ENCODE data around the gene CSNK1D.

Gene CSNK1D

GRCh38 chr17:82227629-82228277, 45.7 kb downstream of the CSNK1D start:
- DNase-seq (ENCODE audit: low spot score) = no peak

GRCh38 chr17:82226809-82227628, 46.5 kb downstream of the CSNK1D start:
- DNase-seq (ENCODE audit: low spot score) = no peak

- DNase-seq (ENCODE audit: low spot score) = no peak
These were observed 47.2 kb downstream of the CSNK1D start for GRCh38 chr17:82226146-82226808.

DNA sequence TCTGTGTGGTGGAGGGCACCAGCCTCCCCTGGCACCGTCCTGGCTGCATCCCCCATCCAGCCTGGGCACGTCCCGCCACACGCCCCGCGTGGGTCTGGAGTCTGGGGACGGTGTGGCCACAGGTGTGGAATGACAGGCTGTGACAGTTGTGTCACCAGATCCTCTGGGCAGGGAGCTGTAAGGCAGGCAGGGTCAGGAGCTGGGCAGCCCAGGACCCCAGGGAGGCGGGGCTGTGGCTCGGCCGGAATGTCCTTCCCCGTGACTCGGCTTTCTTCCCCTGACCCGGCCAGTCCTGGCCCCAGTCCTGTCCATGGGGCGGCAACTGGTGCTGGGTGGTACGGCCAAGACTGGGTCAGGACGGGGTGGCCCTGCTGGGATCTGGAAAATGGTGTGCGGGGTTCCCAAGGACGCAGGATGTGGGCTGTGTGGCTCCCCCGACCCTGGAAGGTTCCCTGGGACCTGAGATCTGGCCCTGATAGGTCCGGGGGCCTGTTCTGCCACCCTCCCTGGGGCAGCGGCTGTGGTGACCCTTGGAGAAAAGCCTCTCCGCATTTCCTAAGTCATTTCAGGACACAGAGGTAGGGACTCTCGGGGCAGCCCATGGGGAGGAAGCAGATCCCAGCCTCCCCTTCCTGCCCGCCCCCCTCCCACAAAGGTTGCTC, 48.0 kb downstream of the CSNK1D start:
- no peak for DNase-seq (ENCODE audit: low spot score)

- DNase-seq (ENCODE audit: low spot score) = no peak
These were observed 48.8 kb downstream of the CSNK1D start for GRCh38 chr17:82224666-82225065.

GRCh38 chr17:82223517-82223916, 50.0 kb downstream of the CSNK1D start:
- DNase-seq (ENCODE audit: low spot score) = no peak

DNA sequence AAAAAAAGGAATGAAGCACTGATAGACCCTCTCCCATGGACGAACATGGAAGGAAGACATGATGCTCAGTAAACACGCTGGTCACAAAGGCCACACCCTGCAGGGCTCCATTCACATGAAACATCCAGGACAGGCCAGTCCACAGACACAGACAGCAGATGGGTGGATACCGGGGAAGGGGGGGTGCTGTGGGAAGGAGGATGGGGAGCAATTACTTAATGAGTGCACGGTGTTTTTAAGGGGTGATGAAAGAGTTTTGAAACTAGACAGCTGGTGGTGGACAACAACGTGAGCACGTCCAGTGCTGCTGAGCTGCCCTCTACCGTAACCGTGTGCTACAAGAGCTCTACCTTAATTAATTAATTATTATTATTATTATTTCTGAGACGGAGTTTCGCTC, 50.7 kb downstream of the CSNK1D start:
- DNase-seq (ENCODE audit: low spot score) = no peak

- DNase-seq (ENCODE audit: low spot score) = no peak
These were observed 52.1 kb downstream of the CSNK1D start for GRCh38 chr17:82221341-82221902.

DNA sequence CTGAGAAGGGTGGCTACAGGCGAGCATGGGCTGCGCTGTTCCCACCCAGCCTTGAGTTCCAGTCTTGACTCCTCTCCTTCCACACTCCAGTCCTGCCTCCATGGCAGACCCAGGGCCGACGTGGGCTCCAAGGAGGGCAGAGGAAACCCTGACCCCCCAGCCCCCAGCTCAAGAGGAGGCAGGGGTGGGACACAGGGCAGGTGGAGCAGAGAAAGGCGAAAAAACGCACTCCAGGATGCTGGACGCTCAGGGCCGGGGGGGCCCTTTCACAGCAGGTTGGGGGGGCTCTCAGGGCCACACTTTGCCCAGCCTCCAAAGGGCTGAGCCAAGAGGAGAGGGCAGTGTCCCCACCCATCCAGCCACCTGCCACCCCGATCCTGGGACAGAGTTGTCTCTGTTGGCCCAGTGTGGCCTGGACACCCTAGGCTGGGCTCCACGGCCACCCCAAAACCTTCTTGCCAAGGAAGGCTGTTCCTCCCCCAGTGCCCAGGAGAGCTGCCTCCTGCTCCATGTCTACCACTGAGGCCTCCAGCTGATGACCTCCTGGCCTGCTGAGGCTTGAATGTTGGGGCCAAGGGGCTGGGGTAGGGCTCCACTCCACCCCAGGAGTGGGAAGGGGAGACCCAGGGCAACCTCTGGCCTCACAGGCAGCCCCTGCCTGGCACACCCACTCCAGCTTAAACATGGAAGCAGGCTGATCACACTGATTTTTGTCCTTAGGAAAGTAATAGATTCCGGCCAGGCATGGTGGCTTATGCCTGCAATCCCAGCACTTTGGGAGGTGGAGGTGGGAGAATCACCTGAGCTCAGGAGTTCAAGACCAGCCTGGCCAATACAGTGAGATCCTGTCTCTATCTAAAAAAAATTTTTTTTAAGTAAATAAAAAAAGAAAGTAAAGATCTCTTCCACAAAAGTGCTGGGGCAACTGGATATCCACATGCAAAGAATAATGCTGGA, 53.5 kb downstream of the CSNK1D start:
- DNase-seq (ENCODE audit: low spot score) = no peak

DNA sequence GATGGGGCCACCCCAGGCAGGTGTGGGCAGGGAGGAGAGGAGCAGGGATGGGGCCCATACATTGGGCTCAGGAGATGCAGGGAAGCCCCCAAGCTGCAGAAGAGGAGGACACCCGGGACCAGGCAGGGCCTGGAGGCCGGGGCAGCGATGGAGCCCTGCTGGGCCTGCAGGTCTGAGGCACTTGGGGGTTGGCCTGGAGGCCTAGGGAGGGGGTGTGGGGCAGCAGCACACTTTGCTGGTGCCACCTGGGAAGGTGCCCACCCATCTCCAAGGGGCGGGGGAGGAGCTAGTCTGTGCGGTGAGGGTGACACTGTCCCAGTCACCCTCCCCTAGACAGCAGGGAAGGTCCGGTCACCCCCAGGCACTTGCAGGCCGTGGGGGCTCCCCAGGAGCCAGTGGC, 54.4 kb downstream of the CSNK1D start:
- no peak for DNase-seq (ENCODE audit: low spot score)

DNA sequence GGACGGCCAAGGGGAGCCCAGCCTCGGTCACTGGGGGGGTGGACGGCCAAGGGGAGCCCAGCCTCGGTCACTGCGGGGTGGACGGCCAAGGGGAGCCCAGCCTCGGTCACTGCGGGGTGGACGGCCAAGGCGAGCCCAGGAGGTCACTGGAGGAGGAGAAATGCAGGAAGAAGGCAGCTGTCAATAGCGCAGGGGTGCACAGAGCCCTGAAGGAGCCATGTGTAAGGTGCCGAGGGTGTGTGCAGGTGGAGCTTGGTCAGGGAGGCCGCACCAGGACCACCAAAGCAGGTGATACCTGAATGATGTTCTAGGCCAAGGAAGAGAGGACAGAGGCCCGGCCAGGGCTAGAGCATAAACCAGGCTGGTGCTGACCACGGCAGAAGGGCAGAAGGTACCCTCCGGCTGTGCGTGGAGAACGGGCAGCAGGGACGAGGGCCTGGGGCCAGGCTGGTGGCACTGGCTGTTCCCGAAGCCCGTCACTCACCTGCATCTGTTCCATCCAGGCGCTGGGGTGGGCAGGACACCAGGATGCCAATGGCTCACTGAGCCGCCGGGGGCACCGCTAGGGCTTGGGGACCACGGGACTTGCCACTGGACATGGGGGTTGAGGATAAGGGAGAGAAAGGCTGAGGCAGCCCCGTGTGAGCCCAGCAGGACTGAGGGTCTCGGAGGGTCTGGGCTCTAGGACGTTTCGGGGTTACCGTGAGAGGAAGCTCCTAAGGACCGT, 55.0 kb downstream of the CSNK1D start:
- DNase-seq (ENCODE audit: low spot score) = no peak

DNA sequence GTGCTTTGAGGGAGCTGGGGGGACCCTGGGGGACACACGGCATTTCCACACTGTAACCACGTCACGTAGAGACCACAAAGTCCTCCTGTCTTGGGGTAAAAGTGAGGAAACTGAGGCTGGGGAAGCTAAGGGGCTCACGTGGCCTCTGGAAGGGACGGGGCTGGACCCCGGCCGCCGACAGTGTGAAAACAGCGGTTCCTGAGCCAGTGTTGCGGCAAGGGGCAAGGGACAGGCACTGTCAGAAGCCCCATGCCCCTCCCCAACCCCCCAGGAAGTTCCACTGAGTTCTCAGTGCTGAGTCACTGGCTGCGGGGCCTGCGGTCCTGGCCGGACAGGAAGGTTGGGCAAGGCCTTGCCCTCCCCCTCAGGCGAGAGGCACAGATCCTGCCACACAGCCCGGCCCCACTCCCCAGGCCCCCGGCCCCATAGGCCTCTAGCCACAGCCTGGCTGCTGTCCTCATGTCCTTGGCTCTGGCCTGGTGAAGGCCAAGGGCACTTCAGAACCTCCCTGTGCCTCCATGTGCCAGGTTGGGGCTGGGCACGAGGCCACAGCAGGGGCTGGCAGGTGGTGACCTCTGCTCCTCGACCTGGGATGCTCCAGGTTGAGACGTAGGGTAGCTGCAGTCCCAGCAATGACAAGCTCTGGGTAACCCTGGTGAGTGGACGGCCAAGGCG, 55.8 kb downstream of the CSNK1D start:
- DNase-seq (ENCODE audit: low spot score) = no peak

DNA sequence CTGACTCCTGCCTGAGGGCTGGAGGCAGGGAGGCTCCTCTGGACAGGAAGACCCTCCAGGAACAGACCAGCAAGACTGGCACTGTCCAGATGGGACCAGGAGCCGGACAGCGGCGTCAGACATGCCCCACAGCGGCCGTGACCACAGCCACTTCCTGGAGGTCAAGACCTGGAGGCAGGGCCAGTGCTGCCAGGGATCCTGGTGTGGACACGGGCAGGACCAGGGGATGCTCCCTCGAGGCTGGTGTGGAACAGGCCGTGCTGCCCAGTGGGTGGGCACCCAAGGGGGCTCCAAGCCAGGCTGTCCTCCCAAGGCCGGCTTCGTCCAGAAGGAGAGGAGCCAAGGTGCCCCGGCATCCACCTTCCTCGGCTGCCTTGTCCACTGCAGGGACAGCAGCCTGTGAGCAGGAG, 56.4 kb downstream of the CSNK1D start:
- DNase-seq (ENCODE audit: low spot score) = no peak

- DNase-seq (ENCODE audit: low spot score) = peak; percentile 45
These were observed 57.0 kb downstream of the CSNK1D start for GRCh38 chr17:82216301-82217119.

GRCh38 chr17:82215972-82216300, 57.6 kb downstream of the CSNK1D start:
- DNase-seq (ENCODE audit: low spot score) = no peak

DNA sequence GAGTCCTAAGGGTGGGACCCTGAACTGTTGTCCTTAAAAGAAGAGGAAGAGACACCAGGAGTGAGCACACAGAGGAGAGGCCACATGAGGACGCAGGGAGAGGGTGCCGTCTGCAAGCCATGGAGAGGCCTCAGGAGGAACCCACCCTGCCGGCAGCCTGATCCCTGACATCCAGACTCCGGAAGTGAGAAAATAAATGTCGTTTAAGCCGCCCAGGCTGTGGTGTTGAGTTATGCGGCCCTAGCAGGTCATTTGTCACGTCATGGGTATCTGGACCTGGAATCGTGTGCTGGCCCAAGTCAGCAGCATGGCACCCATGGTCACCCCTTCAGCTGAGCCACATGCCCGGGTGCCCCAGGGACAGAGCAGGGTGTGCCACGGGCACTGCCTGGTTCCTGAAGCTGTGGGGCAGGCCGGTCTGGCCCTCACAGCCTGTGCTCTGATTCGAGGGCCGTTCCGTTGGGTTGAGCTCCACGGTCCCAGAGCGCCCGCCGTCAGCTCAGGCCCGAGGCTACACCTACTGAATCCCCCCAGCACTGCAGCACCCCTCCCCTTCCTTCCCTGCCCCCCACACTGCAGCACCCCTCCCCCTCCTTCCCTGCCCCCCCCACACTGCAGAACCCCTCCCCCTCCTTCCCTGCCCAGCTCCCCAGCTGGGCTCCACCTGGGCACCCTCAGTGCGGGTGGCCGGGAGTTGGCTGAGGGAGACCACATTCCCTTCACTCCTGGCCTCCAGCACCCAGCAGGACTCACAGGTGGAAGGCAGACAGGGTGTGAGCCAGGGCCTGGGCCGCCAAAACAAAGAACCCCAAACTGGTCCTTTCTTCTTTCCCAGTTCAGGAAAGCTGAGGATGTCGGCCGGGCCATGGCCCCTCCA, 58.2 kb downstream of the CSNK1D start:
- DNase-seq (ENCODE audit: low spot score) = no peak

DNA sequence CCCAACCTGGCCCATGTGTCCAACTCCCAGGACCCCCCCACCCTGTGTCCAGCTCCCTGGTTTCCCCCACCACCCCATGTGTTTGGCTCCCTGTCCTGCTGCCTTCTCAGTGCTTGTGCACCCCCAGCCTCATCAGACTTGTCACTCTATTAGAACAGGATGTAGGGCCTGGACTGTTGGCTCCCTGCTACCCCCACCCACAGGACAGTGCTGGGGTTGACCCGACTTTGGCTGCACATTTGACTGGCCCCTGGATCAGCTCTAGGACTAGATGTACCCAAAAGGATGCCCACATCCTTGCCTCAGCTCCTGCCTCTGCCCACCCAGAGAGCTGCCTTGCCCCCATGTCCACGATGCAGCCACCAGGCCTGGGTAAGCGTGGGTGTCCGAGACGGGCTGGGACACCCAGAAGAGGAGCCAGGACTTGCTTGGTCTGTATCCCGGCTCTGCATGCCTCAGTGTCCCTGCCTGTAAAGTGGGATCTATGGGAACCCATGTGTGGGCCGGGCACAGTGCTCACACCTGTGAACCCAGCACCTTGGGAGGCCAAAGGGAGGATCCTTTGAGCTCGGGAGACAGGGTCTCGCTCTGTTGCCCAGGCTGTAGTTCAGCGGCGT, 59.4 kb downstream of the CSNK1D start:
- no peak for DNase-seq (ENCODE audit: low spot score)

Data from CD4-positive, alpha-beta T cell treated with Interleukin-2 at 100 ng/mL for 4 hours (primary cell).